Tibial nerve (tissue), 4 donors: ENCODE data around the gene ADK.

ENCODE experiments used
- CTCF ChIP-seq, 5 experiments: fragments of 200-600 bp in 3 of 5; fragments of 450-650 bp in 2 of 5; sonication (generic) in 3 of 5; IDR thresholded peaks; one replicate each; pipeline ENCODE4 v1.5.1; 2016 to 2019; ENCODE audit warnings: antibody characterized with exemption in 5 of 5, mild to moderate bottlenecking in 3 of 5, moderate library complexity in 2 of 5
- EP300 ChIP-seq, 2 donors: sonication (generic); formaldehyde crosslinking; IDR thresholded peaks; one replicate each; pipeline ENCODE4 v1.6.1; 2017; ENCODE audit warnings: antibody characterized with exemption in 2 of 2, mild to moderate bottlenecking in 1 of 2
- POLR2A ChIP-seq, 2 donors: fragments of 450-650 bp; IDR thresholded peaks; one replicate each; pipeline ENCODE4 v1.6.1; 2017; ENCODE audit warnings: antibody characterized with exemption in 2 of 2, mild to moderate bottlenecking in 2 of 2, moderate library complexity in 2 of 2

GRCh38 chr10:74451127-74451829, 300.3 kb downstream of the ADK start:
- TF ChIP-seq POLR2A (IDR thresholded peaks at IDR 0.05) (no peak), CTCF (IDR thresholded peaks at IDR 0.05) (no peak), EP300 (IDR thresholded peaks at IDR 0.05) (no peak)
